Astrocyte of the cerebellum (primary cell): ENCODE measurements around the gene TEX13D.
"Not testable (repeated sequence)": the region's sequence is repeated elsewhere in the genome, so short reads cannot be mapped to it uniquely, and the experiment has no call there.

ENCODE experiments used
- DNase-seq: peaks from one replicate; pipeline ENCODE4 v3.0.0-alpha.2; 2011; ENCODE audit warnings: low read depth
- H3K4me3 ChIP-seq: 2 replicates; pipeline ENCODE4 v1.5.1; 2011; ENCODE audit warnings: mild to moderate bottlenecking, low read depth, low read length, moderate library complexity
- in situ Hi-C: cut with HindIII; loops from 2 replicates; pipeline ENCODE4 v1.10.0; 2017; ENCODE audit warnings: low sequenced_read_pairs
- TF ChIP-seq, protein P1 (sequence below): IDR thresholded peaks from 2 replicates; pipeline ENCODE4 v1.5.1; 2012; ENCODE audit warnings: low read length, low read depth, moderate library complexity, mild to moderate bottlenecking; ENCODE audit errors: missing control alignments

TEX13D gene

DNA sequence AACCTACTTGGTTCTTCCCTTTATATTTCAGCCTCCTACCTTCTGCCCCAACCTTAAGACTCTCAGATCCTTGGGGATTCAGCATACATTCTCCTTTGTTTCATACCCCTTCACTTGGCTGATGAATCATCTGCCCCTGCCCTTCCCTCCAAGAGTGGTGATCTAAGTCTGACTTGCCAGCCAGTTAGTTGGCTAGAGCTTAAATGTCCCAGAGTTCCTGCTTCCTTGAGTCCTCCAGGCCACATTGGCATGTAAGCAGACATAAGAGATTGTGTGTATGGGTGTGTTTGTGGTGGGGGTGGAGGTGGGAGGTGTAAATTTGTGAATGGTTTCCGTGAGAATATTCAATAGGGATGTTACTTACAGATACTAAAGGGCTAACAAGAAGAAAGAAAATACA is 3.7 kb upstream of the TEX13D start:
- in situ Hi-C loops, result no loop called here
- no peak for DNase-seq
- no peak overlapping the region for H3K4me3 ChIP-seq
- TF ChIP-seq, protein P1, sequence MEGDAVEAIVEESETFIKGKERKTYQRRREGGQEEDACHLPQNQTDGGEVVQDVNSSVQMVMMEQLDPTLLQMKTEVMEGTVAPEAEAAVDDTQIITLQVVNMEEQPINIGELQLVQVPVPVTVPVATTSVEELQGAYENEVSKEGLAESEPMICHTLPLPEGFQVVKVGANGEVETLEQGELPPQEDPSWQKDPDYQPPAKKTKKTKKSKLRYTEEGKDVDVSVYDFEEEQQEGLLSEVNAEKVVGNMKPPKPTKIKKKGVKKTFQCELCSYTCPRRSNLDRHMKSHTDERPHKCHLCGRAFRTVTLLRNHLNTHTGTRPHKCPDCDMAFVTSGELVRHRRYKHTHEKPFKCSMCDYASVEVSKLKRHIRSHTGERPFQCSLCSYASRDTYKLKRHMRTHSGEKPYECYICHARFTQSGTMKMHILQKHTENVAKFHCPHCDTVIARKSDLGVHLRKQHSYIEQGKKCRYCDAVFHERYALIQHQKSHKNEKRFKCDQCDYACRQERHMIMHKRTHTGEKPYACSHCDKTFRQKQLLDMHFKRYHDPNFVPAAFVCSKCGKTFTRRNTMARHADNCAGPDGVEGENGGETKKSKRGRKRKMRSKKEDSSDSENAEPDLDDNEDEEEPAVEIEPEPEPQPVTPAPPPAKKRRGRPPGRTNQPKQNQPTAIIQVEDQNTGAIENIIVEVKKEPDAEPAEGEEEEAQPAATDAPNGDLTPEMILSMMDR, result no peak

- H3K4me3 ChIP-seq, result no peak overlapping the region
- in situ Hi-C loops, result no loop called here
- DNase-seq, result no peak
- TF ChIP-seq, protein P1, result no peak
These were observed 1.4 kb downstream of the TEX13D start for GRCh38 chrX:124333862-124334261.

GRCh38 chrX:124334555-124334954 is 2.1 kb downstream of the TEX13D start:
- DNase-seq, in situ Hi-C loops, H3K4me3 ChIP-seq: not testable (repeated sequence)

- in situ Hi-C loops, result no loop called here
- H3K4me3 ChIP-seq, result no peak overlapping the region
- no peak for DNase-seq
- TF ChIP-seq, protein P1, result no peak
These were observed 3.1 kb downstream of the TEX13D start for GRCh38 chrX:124335598-124335997.

DNA sequence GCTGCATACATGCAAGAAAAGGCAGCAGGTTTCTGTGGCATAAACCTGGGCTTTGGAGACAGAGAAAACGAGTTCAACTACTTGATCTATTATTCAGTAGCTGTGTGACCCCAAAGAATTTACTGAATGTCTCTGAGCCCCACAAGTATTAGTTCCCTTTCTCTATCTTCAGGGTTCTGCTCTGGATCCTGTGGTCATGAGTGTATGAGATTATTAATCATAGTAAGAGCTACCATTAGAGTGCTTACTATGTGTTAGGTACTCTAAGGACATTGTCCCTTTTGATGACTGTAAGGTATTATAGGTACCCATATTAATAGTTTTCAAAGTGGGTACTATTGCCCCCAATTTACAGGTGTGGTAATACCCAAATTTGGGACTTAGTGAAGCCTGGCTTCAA is 5.5 kb downstream of the TEX13D start:
- no peak for DNase-seq
- no peak overlapping the region for H3K4me3 ChIP-seq
- in situ Hi-C loops, result no loop called here
- TF ChIP-seq, protein P1, result no peak

DNA sequence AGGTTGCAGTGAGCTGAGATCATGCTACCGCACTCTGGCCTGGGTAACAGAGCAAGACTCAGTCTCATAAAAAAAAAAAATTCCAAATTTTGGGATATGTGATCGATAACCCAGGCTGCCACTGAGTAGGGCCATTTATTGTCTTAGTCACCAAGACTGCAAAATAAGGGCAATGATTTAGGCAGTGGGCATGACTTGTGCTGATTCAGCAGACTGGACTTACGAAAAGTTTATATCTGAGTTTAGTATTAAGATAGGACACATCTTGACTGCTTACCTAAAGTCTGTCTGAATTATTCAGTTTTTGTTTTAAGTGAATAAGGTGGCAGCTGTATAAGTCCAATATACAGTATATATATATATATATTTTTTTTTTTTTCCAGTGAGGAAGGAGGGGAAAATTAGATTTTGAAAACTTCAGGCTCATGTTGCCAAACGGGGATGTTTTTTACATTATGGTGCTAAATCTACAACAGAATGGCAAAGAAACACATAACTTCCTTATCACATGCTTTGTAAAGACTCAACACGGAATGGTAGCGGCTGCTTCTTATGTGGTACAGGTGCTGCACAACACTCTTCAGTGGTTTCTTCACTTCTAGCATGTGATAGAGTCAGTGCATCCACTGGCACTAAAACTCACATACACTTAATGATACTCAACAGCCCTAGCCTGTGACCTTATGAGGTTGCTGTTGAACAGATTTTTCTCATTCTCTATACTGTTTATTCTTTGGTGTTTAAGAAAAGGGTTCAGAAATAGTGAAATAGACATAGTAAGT is 6.5 kb downstream of the TEX13D start:
- H3K4me3 ChIP-seq, result no peak overlapping the region
- in situ Hi-C loops, result no loop called here
- DNase-seq, result no peak
- TF ChIP-seq, protein P1, result no peak

GRCh38 chrX:124341396-124342132 is 9.1 kb downstream of the TEX13D start:
- DNase-seq, result no peak
- H3K4me3 ChIP-seq, result no peak overlapping the region
- TF ChIP-seq, protein P1, result no peak
- in situ Hi-C loops, result no loop called here
